KMS-11 (cell line): ENCODE measurements around the gene TCF4.

Experiments used
- H2AFZ ChIP-seq: fragments of 200-600 bp; sonication (generic); 2 replicates; pipeline ENCODE4 v1.6.1; 2016; ENCODE audit warnings: antibody characterized with exemption, mixed run types, low read depth
- H3K27ac ChIP-seq: fragments of 200-600 bp; sonication (generic); 2 replicates; pipeline ENCODE4 v1.6.1; 2016; ENCODE audit warnings: mild to moderate bottlenecking, mixed run types
- H3K27me3 ChIP-seq: fragments of 200-600 bp; sonication (generic); 2 replicates; pipeline ENCODE4 v1.6.1; 2017; ENCODE audit warnings: mild to moderate bottlenecking, low read depth, mixed run types, moderate library complexity; ENCODE audit not compliant: insufficient read depth
- H3K36me3 ChIP-seq: fragments of 200-600 bp; sonication (generic); 2 replicates; pipeline ENCODE4 v1.6.1; 2017; ENCODE audit warnings: mild to moderate bottlenecking, mixed run types; ENCODE audit not compliant: insufficient read depth
- H3K4me1 ChIP-seq: fragments of 200-600 bp; sonication (generic); 2 replicates; pipeline ENCODE4 v1.6.1; 2016; ENCODE audit warnings: mild to moderate bottlenecking, low read depth, mixed run types; ENCODE audit not compliant: poor library complexity, severe bottlenecking
- H3K4me2 ChIP-seq: fragments of 200-600 bp; sonication (generic); 2 replicates; pipeline ENCODE4 v1.7.0; 2016; ENCODE audit warnings: mild to moderate bottlenecking, mixed run types
- H3K4me3 ChIP-seq: fragments of 200-600 bp; sonication (generic); IDR thresholded peaks from 2 replicates; pipeline ENCODE4 v1.6.1; 2017; ENCODE audit warnings: low read depth, low read length, mixed read lengths; ENCODE audit not compliant: insufficient read depth
- H3K79me2 ChIP-seq: fragments of 200-600 bp; sonication (generic); 2 replicates; pipeline ENCODE4 v1.6.1; 2016; ENCODE audit warnings: low read depth, mixed run types; ENCODE audit not compliant: insufficient read depth
- H3K9ac ChIP-seq: fragments of 200-600 bp; sonication (generic); 2 replicates; pipeline ENCODE4 v1.6.1; 2016; ENCODE audit warnings: mild to moderate bottlenecking, mixed run types
- H4K20me1 ChIP-seq: fragments of 200-600 bp; sonication (generic); 2 replicates; pipeline ENCODE4 v1.6.1; 2016; ENCODE audit warnings: mild to moderate bottlenecking, mixed run types; ENCODE audit not compliant: insufficient read depth
- TF ChIP-seq, protein P1 (sequence below): fragments of 200-600 bp; sonication (generic); conservative IDR thresholded peaks from 2 replicates; pipeline ENCODE4 v1.6.1; 2017; ENCODE audit warnings: low read depth, mild to moderate bottlenecking, antibody characterized with exemption, low read length, moderate library complexity, mixed read lengths

Gene TCF4

GRCh38 chr18:55319459-55320193 lies 268.4 kb downstream of the TCF4 start:
- TF ChIP-seq, protein P1, sequence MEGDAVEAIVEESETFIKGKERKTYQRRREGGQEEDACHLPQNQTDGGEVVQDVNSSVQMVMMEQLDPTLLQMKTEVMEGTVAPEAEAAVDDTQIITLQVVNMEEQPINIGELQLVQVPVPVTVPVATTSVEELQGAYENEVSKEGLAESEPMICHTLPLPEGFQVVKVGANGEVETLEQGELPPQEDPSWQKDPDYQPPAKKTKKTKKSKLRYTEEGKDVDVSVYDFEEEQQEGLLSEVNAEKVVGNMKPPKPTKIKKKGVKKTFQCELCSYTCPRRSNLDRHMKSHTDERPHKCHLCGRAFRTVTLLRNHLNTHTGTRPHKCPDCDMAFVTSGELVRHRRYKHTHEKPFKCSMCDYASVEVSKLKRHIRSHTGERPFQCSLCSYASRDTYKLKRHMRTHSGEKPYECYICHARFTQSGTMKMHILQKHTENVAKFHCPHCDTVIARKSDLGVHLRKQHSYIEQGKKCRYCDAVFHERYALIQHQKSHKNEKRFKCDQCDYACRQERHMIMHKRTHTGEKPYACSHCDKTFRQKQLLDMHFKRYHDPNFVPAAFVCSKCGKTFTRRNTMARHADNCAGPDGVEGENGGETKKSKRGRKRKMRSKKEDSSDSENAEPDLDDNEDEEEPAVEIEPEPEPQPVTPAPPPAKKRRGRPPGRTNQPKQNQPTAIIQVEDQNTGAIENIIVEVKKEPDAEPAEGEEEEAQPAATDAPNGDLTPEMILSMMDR, result no peak
- no peak overlapping the region for H3K4me3 ChIP-seq
- peaks cover 33% of the 10 kb centered on the region for H3K4me1 ChIP-seq
- no peaks in the 10 kb centered on the region for H3K27me3 ChIP-seq
- H4K20me1 ChIP-seq, result no peaks in the 10 kb centered on the region
- H3K4me2 ChIP-seq, result peak overlapping the region; percentile 100
- H2AFZ ChIP-seq, result no peak overlapping the region
- H3K9ac ChIP-seq, result peak overlapping the region; percentile 91
- peak overlapping the region; percentile 91 for H3K27ac ChIP-seq
- peaks cover 97% of the 10 kb centered on the region for H3K79me2 ChIP-seq
- H3K36me3 ChIP-seq, result no peaks in the 10 kb centered on the region

DNA sequence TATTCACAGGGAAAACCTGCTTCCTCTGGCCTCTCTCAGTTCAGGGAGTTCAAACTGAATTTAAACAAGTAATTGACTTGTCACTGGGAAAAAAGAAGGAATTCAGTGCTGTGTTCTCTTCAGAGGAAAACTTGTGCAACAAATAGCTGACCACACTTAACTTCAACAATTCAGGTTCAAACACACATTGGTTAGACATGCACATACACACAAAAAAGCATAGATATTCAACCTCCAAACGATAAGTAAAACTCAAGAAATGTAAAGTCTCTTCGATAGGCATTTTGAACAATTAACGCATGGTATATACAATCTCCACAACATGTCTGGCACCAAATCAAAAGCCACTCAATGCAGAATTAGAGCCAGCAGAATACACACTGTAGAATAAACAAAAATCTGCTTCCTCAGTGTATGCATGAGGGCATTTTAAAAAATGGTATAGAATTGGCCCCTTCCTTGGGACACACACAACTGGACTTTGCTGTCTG lies 269.0 kb downstream of the TCF4 start:
- no peaks in the 10 kb centered on the region for H3K27me3 ChIP-seq
- no peak overlapping the region for H3K4me3 ChIP-seq
- no peaks in the 10 kb centered on the region for H3K36me3 ChIP-seq
- peaks cover 33% of the 10 kb centered on the region for H3K4me1 ChIP-seq
- peak overlapping the region; percentile 91 for H3K27ac ChIP-seq
- H4K20me1 ChIP-seq, result no peaks in the 10 kb centered on the region
- TF ChIP-seq, protein P1, result no peak
- H3K79me2 ChIP-seq, result peaks cover 97% of the 10 kb centered on the region
- H3K4me2 ChIP-seq, result peak overlapping the region; percentile 100
- H3K9ac ChIP-seq, result peak overlapping the region; percentile 91
- H2AFZ ChIP-seq, result no peak overlapping the region

DNA sequence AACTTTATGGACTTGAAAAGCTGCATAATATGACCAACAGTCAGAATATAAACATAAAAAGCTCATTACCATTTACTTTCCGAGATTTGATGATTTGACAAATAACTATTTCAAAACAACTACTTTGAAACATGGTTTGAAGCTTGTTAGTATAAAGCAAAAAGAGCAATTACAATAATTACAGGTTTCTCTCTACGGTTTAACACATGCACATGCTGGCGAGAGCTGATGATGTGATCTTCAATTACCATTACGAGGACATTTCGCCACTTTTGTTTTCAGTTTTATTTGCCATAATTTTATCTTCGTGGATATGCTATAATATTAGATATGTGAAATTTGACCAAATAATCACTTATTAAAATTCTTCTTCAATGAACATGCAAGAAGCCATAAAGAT lies 270.1 kb downstream of the TCF4 start:
- TF ChIP-seq, protein P1, result no peak
- Histone ChIP-seq H3K27me3 (no peaks in the 10 kb centered on the region), H3K4me2 (peak overlapping the region; percentile 100), H4K20me1 (no peaks in the 10 kb centered on the region), H2AFZ (no peak overlapping the region), H3K27ac (peak overlapping the region; percentile 91), H3K4me1 (peaks cover 39% of the 10 kb centered on the region), H3K36me3 (no peaks in the 10 kb centered on the region), H3K79me2 (peaks cover 97% of the 10 kb centered on the region), H3K9ac (peak overlapping the region; percentile 91), H3K4me3 (no peak overlapping the region)

DNA sequence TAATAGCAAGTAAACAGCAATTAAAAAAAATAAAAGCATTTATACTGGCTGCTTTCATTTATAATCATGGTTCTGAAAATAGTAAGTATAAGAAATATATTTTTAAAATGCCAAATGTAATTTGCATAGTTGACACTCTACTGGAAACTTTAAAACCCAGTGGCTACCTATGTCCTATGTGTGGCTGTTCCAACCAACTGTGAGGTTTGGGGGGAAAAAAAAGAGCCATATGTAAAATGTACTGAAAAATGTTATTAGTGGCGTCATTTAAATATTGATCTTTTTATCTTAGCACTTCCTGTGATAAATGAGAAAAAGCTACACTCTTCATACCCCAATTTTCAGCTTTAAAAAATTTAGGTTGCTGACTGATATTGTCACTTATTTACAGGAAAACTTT lies 270.7 kb downstream of the TCF4 start:
- Histone ChIP-seq H3K4me1 (peaks cover 44% of the 10 kb centered on the region), H3K27ac (peak overlapping the region; percentile 91), H2AFZ (no peak overlapping the region), H3K79me2 (peaks cover 98% of the 10 kb centered on the region), H4K20me1 (no peaks in the 10 kb centered on the region), H3K4me3 (no peak overlapping the region), H3K36me3 (no peaks in the 10 kb centered on the region), H3K9ac (peak overlapping the region; percentile 91), H3K27me3 (no peaks in the 10 kb centered on the region), H3K4me2 (peak overlapping the region; percentile 100)
- TF ChIP-seq, protein P1, result no peak
